Measurements from ENCODE around the gene SDCCAG8.

Gene SDCCAG8

DNA sequence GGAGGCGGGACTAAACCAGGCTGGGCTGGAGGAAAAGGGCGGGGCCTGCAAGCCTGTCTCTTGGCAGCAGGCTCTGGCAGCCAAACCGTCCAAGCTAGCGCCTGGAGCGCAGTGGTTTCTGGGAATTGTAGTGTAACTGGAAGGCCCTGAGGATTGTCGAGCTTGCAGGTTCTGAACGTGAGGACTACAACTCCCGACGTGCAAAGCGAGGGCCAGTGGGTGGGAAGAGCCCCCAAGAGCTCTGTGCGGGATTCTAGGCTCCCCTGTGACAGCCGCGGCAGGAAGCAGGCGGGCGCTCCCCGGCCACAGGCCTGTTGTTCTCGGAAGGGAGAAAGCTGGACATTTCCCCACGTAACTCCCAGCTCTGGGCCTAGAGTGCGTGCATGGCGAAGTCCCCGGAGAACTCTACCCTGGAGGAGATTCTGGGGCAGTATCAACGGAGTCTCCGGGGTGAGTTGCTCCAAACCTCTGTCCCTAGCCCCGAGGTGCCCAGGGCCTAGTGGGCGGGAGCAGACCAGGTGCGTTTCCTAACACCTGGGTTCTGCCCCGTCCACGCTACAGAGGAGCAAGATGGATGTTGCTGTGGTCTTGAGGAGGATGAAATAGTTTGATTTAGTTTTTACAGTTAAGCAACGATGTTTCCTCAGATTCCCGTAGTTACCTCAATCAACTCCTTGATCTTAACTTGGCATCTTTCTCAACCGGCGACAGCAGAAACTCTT, at the start of gene SDCCAG8 (continued):
- peak; percentile 82 for TF ChIP-seq GLI4 (tag by site-specific recombination; IDR thresholded peaks at IDR 0.05)
- TF ChIP-seq ZNF747 (tag by site-specific recombination; IDR thresholded peaks at IDR 0.05): no peak
- peak; percentile 99 for TF ChIP-seq ZNF600 (tag by site-specific recombination; IDR thresholded peaks at IDR 0.05)
- TF ChIP-seq, protein P1, sequence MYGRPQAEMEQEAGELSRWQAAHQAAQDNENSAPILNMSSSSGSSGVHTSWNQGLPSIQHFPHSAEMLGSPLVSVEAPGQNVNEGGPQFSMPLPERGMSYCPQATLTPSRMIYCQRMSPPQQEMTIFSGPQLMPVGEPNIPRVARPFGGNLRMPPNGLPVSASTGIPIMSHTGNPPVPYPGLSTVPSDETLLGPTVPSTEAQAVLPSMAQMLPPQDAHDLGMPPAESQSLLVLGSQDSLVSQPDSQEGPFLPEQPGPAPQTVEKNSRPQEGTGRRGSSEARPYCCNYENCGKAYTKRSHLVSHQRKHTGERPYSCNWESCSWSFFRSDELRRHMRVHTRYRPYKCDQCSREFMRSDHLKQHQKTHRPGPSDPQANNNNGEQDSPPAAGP (tag by site-specific recombination; IDR thresholded peaks at IDR 0.05): no peak; the same call in none of the 2 replicates
- TF ChIP-seq SP2 (tag by site-specific recombination; IDR thresholded peaks at IDR 0.05): peak; percentile 89
- TF ChIP-seq ZNF292 (tag by site-specific recombination; IDR thresholded peaks at IDR 0.05; ENCODE audit: borderline replicate concordance, low read depth): no peak
- peak; percentile 87 for TF ChIP-seq KLF8 (tag by site-specific recombination; IDR thresholded peaks at IDR 0.05)
- peak; percentile 83 for TF ChIP-seq ZNF324 (tag by site-specific recombination; IDR thresholded peaks at IDR 0.05)
- no peak for TF ChIP-seq YY2 (tag by site-specific recombination; IDR thresholded peaks at IDR 0.05)
- TF ChIP-seq, protein P2, sequence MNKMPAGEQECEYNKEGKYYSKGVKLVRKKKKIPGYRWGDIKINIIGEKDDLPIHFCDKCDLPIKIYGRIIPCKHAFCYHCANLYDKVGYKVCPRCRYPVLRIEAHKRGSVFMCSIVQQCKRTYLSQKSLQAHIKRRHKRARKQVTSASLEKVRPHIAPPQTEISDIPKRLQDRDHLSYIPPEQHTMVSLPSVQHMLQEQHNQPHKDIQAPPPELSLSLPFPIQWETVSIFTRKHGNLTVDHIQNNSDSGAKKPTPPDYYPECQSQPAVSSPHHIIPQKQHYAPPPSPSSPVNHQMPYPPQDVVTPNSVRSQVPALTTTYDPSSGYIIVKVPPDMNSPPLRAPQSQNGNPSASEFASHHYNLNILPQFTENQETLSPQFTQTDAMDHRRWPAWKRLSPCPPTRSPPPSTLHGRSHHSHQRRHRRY (tag by site-specific recombination; IDR thresholded peaks at IDR 0.05): no peak
- TF ChIP-seq ZNF221 (tag by site-specific recombination; IDR thresholded peaks at IDR 0.05; ENCODE audit: borderline replicate concordance): no peak
- TF ChIP-seq ZNF785 (tag by site-specific recombination; IDR thresholded peaks at IDR 0.05): no peak
- no peak for TF ChIP-seq ZNF48 (tag by site-specific recombination; IDR thresholded peaks at IDR 0.05)
- peak; percentile 93 for TF ChIP-seq IKZF3 (tag by site-specific recombination; IDR thresholded peaks at IDR 0.05)
- TF ChIP-seq SALL2 (tag by site-specific recombination; IDR thresholded peaks at IDR 0.05; ENCODE audit: borderline replicate concordance): no peak
- TF ChIP-seq ZNF239 (tag by site-specific recombination; IDR thresholded peaks at IDR 0.05): peak; percentile 83; the same call in 1 of the 2 replicates
- peak; percentile 94 for TF ChIP-seq ZBTB48 (tag by site-specific recombination; IDR thresholded peaks at IDR 0.05)
- TF ChIP-seq ZNF561 (tag by site-specific recombination; IDR thresholded peaks at IDR 0.05; ENCODE audit: borderline replicate concordance): peak; percentile 96; the same call in 1 of the 2 replicates
- TF ChIP-seq ZNF555 (tag by site-specific recombination; conservative IDR thresholded peaks at IDR 0.05): no peak
- no peak for TF ChIP-seq ZNF560 (tag by site-specific recombination; IDR thresholded peaks at IDR 0.05; ENCODE audit: borderline replicate concordance)
- TF ChIP-seq SCRT2 (tag by site-specific recombination; IDR thresholded peaks at IDR 0.05): peak; percentile 82
- TF ChIP-seq ZNF274 (IDR thresholded peaks at IDR 0.05; ENCODE audit: low read length): no peak
- TF ChIP-seq ZNF274 (tag by site-specific recombination; IDR thresholded peaks at IDR 0.05; ENCODE audit: borderline replicate concordance): no peak
- TF ChIP-seq ZNF223 (tag by site-specific recombination; IDR thresholded peaks at IDR 0.05): no peak
- peak; percentile 99 for TF ChIP-seq ZNF341 (tag by site-specific recombination; IDR thresholded peaks at IDR 0.05; ENCODE audit: low read depth)
- no peak for TF ChIP-seq ZNF704 (tag by site-specific recombination; IDR thresholded peaks at IDR 0.05)
- no peak for TF ChIP-seq ZNF792 (tag by site-specific recombination; IDR thresholded peaks at IDR 0.05)
- TF ChIP-seq ZNF211 (tag by site-specific recombination; IDR thresholded peaks at IDR 0.05; ENCODE audit: low read depth): no peak

Measured in HEK293 (cell line).